ENCODE results near the gene EFS.
"Not testable (repeated sequence)": the region's sequence is repeated elsewhere in the genome, so short reads cannot be mapped to it uniquely, and the experiment has no call there.

The EFS gene

GRCh38 chr14:23365036-23365731, at the start of gene EFS:
TSS of gene EFS (minus strand) at chr14:23365172. CDS start at chr14:23365025, 147 bp downstream.
- no peak for FAIRE-seq

GRCh38 chr14:23414254-23414653, 49.3 kb upstream of the EFS start:
- FAIRE-seq: no peak

GRCh38 chr14:23413681-23414080, 48.7 kb upstream of the EFS start:
- no peak for FAIRE-seq

GRCh38 chr14:23411563-23412525, 46.9 kb upstream of the EFS start:
- no peak for FAIRE-seq

GRCh38 chr14:23409966-23410635, 45.1 kb upstream of the EFS start:
- no peak for FAIRE-seq

- no peak for FAIRE-seq
Measured at GRCh38 chr14:23409475-23409874, 44.5 kb upstream of the EFS start.

GRCh38 chr14:23408307-23408630, 43.3 kb upstream of the EFS start:
- no peak for FAIRE-seq

GRCh38 chr14:23407516-23408306, 42.7 kb upstream of the EFS start, which contains the start of gene MYH6:
TSS of gene MYH6 (minus strand) at chr14:23408273. CDS start at chr14:23407223, 1,050 bp downstream.
- no peak for FAIRE-seq

- no peak for FAIRE-seq
Measured at GRCh38 chr14:23406725-23407355, 41.9 kb upstream of the EFS start.

GRCh38 chr14:23406244-23406643, 41.3 kb upstream of the EFS start:
- FAIRE-seq: no peak

- no peak for FAIRE-seq
Measured at GRCh38 chr14:23405516-23406025, 40.6 kb upstream of the EFS start.

- FAIRE-seq: no peak
Measured at GRCh38 chr14:23405096-23405495, 40.1 kb upstream of the EFS start.

- FAIRE-seq: no peak
Measured at GRCh38 chr14:23404331-23404900, 39.4 kb upstream of the EFS start.

- FAIRE-seq: no peak
Measured at GRCh38 chr14:23403908-23404307, 38.9 kb upstream of the EFS start.

- no peak for FAIRE-seq
Measured at GRCh38 chr14:23403139-23403438, 38.1 kb upstream of the EFS start.

- FAIRE-seq: no peak
Measured at GRCh38 chr14:23402296-23403138, 37.5 kb upstream of the EFS start.

GRCh38 chr14:23401291-23401690, 36.3 kb upstream of the EFS start:
- no peak for FAIRE-seq

GRCh38 chr14:23400496-23401149, 35.7 kb upstream of the EFS start:
- FAIRE-seq: not testable (repeated sequence)

GRCh38 chr14:23399591-23399990, 34.6 kb upstream of the EFS start:
- no peak for FAIRE-seq

GRCh38 chr14:23399136-23399535, 34.2 kb upstream of the EFS start:
- no peak for FAIRE-seq

Data from A204.1 (cell line).